Measurements from ENCODE around the gene RPRD1B.

RPRD1B gene

DNA sequence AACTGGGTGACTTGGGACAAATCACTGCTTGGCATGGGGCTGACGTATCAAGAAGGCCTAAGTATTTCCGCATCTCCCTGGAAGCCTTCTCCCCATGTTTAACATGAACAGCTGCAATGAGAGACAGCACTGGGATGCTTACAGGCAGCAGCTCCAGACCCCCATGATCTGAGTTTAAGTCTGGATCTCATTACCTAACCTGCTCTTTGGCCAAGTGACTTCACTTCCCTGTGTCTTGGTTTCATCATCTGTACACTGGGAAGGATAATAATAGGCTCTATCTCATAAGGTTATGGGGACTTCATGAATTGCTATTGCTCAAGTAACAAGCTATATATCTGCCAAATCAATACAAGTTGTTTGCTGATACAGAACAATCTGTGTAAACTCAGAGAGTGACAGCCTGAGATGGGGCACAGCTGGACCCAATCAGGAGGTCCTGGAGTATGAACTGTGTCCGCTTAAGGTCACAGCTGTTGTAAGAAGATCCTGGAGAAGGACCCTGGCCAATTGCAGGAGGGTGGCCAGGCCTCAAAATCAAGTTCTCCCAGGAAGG, 75.5 kb downstream of the RPRD1B start:
- TF ChIP-seq, protein P1, sequence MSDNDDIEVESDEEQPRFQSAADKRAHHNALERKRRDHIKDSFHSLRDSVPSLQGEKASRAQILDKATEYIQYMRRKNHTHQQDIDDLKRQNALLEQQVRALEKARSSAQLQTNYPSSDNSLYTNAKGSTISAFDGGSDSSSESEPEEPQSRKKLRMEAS (IDR thresholded peaks at IDR 0.05; ENCODE audit: low read depth, low read length) = no peak
- TF ChIP-seq MYC (IDR thresholded peaks at IDR 0.05; ENCODE audit: low read depth, low read length) = no peak
- TF ChIP-seq CTCF (IDR thresholded peaks at IDR 0.05; ENCODE audit: low read depth, low read length) = no peak
- no peak for TF ChIP-seq POLR2A (IDR thresholded peaks at IDR 0.05; ENCODE audit: extremely low read depth, insufficient read length)
- H3K4me3 ChIP-seq (ENCODE audit: low read depth, low read length) = no peak overlapping the region
- DNase-seq (ENCODE audit: low read depth) = no peak

DNA sequence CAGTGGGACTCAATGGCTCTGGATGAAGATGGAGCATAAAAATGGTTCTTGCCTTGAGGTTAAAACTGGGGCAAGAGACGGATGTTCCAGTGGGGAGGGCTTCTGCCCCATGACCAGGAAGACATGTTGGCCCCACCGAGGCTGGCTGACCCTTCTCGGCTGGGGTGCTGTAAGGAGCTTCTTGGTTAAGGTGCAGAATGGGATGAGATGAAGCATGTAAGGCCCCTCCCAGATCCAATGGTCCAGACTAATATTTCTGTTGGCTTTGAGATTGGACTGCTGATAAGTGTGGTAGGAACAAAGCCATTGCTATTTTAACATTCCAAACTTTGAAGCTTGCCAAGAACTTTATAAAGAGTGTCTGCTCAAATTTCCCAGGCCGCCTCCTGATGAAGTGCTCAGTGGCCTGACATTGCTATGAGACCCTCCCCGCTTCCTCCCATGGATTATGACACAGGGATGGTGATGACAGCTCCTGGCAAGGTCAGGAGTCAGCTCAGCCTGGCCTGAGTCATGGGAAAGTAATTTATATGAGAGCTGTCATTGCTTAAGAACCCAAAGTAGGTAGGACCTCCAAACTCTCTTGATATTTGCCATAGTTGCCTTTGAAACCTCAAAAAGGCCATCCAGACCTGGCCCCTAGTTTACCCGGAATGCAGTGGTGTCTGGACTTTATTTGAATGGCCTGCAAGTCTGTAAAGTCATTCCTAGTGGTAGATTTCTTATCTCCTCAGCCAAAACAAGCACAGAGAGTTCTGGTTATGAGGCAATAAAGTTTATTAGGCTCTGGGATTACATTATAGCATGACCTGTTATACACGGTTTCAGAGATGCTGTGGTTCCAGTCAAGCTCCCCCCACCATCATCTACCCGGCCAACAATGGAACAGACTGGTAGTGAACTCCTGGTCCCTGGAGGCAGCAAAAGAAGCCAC, 76.3 kb downstream of the RPRD1B start:
- peak; percentile 47 for DNase-seq (ENCODE audit: low read depth)
- no peak overlapping the region for H3K4me3 ChIP-seq (ENCODE audit: low read depth, low read length)
- TF ChIP-seq, protein P1 (IDR thresholded peaks at IDR 0.05; ENCODE audit: low read depth, low read length) = no peak
- TF ChIP-seq MYC (IDR thresholded peaks at IDR 0.05; ENCODE audit: low read depth, low read length) (no peak), POLR2A (IDR thresholded peaks at IDR 0.05; ENCODE audit: extremely low read depth, insufficient read length) (no peak), CTCF (IDR thresholded peaks at IDR 0.05; ENCODE audit: low read depth, low read length) (no peak)

- no peak for DNase-seq (ENCODE audit: low read depth)
- no peak overlapping the region for H3K4me3 ChIP-seq (ENCODE audit: low read depth, low read length)
- TF ChIP-seq MYC (IDR thresholded peaks at IDR 0.05; ENCODE audit: low read depth, low read length) = no peak
- TF ChIP-seq POLR2A (IDR thresholded peaks at IDR 0.05; ENCODE audit: extremely low read depth, insufficient read length) = no peak
- TF ChIP-seq, protein P1 (IDR thresholded peaks at IDR 0.05; ENCODE audit: low read depth, low read length) = no peak
- TF ChIP-seq CTCF (IDR thresholded peaks at IDR 0.05; ENCODE audit: low read depth, low read length) = no peak
Measured at GRCh38 chr20:38110525-38111178, 77.1 kb downstream of the RPRD1B start.

DNA sequence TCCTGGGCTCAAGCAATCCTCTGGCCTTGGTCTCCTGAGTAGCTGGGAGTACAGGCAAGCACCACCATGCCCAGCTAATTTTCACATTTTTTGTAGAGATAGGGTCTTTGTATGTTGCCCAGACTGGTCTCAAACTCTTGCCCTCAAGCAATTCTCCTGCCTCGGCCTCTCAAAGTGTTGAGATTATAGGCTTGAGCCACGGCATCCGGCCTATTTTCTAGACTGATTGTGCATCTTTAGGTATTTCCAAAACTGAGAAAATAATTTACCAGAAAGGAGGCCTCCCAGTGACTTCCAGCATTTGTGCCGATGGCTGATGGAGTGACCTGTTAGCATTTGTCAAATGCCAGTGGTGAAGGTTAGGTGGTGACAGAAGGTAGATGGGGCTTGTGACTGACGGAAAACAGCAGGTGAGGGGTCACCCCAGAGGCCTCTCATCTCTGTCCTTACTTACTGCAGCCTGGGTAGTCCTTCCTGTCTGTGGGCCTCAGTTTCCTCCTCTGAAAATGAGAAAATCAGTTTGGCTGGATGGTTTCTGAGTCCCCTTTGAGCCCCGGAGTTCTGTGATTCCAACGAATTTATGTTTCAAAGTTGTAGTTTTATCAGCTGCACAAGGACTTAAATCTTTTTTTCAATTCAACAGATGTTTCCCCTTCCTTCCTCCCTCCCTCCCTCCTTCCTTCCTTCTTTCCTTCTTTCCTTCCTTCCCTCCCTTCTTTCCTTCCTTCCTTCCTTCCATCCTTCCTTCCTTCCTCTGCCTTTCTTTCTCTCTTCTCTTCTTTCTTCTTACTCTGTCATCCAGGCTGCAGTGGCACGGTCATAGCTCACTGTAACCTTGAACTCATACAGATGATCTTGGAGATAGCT, 78.1 kb downstream of the RPRD1B start:
- DNase-seq (ENCODE audit: low read depth) = no peak
- no peak for TF ChIP-seq POLR2A (IDR thresholded peaks at IDR 0.05; ENCODE audit: extremely low read depth, insufficient read length)
- no peak for TF ChIP-seq MYC (IDR thresholded peaks at IDR 0.05; ENCODE audit: low read depth, low read length)
- H3K4me3 ChIP-seq (ENCODE audit: low read depth, low read length) = no peak overlapping the region

GRCh38 chr20:38112261-38112929, 78.8 kb downstream of the RPRD1B start:
- DNase-seq (ENCODE audit: low read depth) = no peak

More at GRCh38 chr20:38112261-38112929, 78.8 kb downstream of the RPRD1B start:
- TF ChIP-seq, protein P1 (IDR thresholded peaks at IDR 0.05; ENCODE audit: low read depth, low read length) = no peak
- TF ChIP-seq CTCF (IDR thresholded peaks at IDR 0.05; ENCODE audit: low read depth, low read length) (no peak), POLR2A (IDR thresholded peaks at IDR 0.05; ENCODE audit: extremely low read depth, insufficient read length) (no peak), MYC (IDR thresholded peaks at IDR 0.05; ENCODE audit: low read depth, low read length) (no peak)
- H3K4me3 ChIP-seq (ENCODE audit: low read depth, low read length) = no peak overlapping the region
